ENCODE data around the gene SPDYE4.

SPDYE4 gene

DNA sequence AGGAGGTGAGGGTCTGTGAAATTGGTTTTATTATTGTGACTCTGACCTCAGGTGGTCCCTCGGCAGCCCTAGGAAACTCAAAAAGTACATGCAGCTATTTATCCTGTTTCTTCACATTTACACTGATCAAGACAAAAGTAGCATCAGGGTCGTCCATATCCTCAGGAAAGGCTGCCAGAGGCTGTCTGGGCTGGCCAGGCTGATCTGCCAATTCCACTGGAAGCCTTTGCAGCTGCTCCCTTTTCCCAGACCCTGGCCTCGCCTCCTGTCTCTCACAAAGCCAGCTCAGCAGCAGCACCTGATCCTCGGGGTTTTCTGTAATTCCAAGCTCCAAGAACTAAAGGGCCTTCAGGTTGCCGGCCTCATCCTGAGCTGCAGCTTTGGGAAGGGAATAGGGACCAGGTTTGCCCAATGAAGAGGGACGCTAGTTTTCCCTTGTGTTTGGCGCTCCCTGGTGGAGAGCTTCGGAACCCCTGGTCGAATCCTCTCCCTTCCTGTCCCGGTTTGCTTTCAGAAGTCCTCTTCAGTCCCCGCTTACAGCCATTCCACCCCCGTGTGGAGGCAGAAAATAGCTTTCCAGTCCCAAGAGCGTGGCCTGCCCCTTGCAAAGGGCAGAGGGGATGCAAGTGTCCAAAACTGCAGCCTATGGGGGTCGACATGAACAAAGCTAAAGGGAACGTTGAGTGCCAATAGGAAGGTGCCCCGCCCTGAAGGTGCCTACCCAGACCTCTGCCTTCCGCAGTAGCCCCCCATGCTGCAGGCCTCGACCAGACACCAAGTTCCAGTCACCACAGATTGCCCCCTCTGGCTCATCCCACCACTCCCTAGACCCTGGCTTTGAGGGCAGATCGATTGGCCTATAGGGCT is 27.4 kb upstream of the SPDYE4 start:
- DNase-seq (ENCODE audit: low read depth): peak; percentile 69
- TF ChIP-seq, protein P1, sequence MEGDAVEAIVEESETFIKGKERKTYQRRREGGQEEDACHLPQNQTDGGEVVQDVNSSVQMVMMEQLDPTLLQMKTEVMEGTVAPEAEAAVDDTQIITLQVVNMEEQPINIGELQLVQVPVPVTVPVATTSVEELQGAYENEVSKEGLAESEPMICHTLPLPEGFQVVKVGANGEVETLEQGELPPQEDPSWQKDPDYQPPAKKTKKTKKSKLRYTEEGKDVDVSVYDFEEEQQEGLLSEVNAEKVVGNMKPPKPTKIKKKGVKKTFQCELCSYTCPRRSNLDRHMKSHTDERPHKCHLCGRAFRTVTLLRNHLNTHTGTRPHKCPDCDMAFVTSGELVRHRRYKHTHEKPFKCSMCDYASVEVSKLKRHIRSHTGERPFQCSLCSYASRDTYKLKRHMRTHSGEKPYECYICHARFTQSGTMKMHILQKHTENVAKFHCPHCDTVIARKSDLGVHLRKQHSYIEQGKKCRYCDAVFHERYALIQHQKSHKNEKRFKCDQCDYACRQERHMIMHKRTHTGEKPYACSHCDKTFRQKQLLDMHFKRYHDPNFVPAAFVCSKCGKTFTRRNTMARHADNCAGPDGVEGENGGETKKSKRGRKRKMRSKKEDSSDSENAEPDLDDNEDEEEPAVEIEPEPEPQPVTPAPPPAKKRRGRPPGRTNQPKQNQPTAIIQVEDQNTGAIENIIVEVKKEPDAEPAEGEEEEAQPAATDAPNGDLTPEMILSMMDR (conservative IDR thresholded peaks at IDR 0.05; ENCODE audit: low read depth, low read length): peak; percentile 90
- H3K4me3 ChIP-seq (ENCODE audit: low read depth, low read length): no peak overlapping the region

DNA sequence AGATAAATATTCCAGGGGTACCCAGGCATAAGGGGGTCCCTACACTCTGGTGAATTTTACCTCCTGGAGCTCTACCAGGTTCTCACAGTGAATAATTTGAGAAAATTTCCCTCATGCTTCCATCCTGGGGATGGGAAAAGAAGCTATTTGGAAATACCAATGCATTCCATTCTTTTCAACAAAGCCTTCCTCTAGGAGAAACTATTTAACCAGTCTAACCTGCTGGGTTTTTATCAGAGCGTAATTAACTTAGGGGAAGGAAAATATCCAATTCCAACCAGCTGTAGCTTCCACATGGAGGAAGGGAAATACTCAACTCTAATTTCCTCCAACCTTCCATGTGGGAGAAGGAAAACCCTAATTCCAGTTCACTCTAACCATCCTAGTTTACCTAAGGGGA is 23.8 kb upstream of the SPDYE4 start:
- no peak overlapping the region for H3K4me3 ChIP-seq (ENCODE audit: low read depth, low read length)
- TF ChIP-seq, protein P1 (conservative IDR thresholded peaks at IDR 0.05; ENCODE audit: low read depth, low read length): no peak
- DNase-seq (ENCODE audit: low read depth): no peak

GRCh38 chr17:8781776-8782175 is 23.4 kb upstream of the SPDYE4 start:
- no peak for DNase-seq (ENCODE audit: low read depth)
- H3K4me3 ChIP-seq (ENCODE audit: low read depth, low read length): no peak overlapping the region
- TF ChIP-seq, protein P1 (conservative IDR thresholded peaks at IDR 0.05; ENCODE audit: low read depth, low read length): no peak

GRCh38 chr17:8776881-8777280 is 18.5 kb upstream of the SPDYE4 start:
- no peak overlapping the region for H3K4me3 ChIP-seq (ENCODE audit: low read depth, low read length)
- TF ChIP-seq, protein P1 (conservative IDR thresholded peaks at IDR 0.05; ENCODE audit: low read depth, low read length): no peak
- no peak for DNase-seq (ENCODE audit: low read depth)

DNA sequence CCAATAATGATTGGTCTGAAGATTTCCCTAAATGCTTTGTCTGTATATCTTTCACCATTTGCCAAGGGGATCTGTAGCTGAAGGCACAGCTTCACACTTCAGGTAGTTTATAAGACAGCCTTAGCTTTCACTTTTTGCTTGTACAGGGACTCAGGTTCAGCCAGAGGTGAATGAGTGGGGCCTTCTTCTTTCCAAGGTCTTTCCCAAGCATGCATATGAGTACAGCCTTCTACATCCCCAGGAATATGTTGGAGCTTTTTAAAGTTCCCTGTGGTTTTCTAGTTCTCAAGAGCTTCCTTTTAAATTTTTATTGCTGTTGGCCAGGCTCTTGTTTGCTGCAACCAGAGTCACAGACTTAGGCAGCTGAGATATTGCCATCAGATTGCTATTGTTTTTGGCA is 17.9 kb upstream of the SPDYE4 start:
- TF ChIP-seq, protein P1 (conservative IDR thresholded peaks at IDR 0.05; ENCODE audit: low read depth, low read length): no peak

GRCh38 chr17:8766731-8767130 is 8.4 kb upstream of the SPDYE4 start:
- TF ChIP-seq, protein P1 (conservative IDR thresholded peaks at IDR 0.05; ENCODE audit: low read depth, low read length): no peak
- H3K4me3 ChIP-seq (ENCODE audit: low read depth, low read length): no peak overlapping the region
- DNase-seq (ENCODE audit: low read depth): no peak

More for the DNA sequence above, 17.9 kb upstream of the SPDYE4 start:
- H3K4me3 ChIP-seq (ENCODE audit: low read depth, low read length): no peak overlapping the region
- no peak for DNase-seq (ENCODE audit: low read depth)

- no peak for DNase-seq (ENCODE audit: low read depth)
- no peak overlapping the region for H3K4me3 ChIP-seq (ENCODE audit: low read depth, low read length)
- TF ChIP-seq, protein P1 (conservative IDR thresholded peaks at IDR 0.05; ENCODE audit: low read depth, low read length): no peak
These were observed 3.7 kb upstream of the SPDYE4 start for GRCh38 chr17:8762012-8762411.

Measured in choroid plexus epithelial cell (primary cell).